22Rv1 (cell line): ENCODE data around the gene MAGEA2.
"Not testable (repeated sequence)": the region's sequence is repeated elsewhere in the genome, so short reads cannot be mapped to it uniquely, and the experiment has no call there.

ENCODE experiments used
- H3K27ac ChIP-seq: fragments of 450-650 bp; 2 replicates; pipeline ENCODE4 v1.5.1; 2017
- ZFX ChIP-seq: fragments of 450-650 bp; IDR thresholded peaks from 2 replicates; pipeline ENCODE4 v1.6.1; 2017; ENCODE audit warnings: antibody characterized with exemption, borderline replicate concordance
- TF ChIP-seq, protein P1 (sequence below): fragments of 450-650 bp; IDR thresholded peaks from 2 replicates; pipeline ENCODE4 v1.5.1; 2017; ENCODE audit warnings: mild to moderate bottlenecking

The MAGEA2 gene

DNA sequence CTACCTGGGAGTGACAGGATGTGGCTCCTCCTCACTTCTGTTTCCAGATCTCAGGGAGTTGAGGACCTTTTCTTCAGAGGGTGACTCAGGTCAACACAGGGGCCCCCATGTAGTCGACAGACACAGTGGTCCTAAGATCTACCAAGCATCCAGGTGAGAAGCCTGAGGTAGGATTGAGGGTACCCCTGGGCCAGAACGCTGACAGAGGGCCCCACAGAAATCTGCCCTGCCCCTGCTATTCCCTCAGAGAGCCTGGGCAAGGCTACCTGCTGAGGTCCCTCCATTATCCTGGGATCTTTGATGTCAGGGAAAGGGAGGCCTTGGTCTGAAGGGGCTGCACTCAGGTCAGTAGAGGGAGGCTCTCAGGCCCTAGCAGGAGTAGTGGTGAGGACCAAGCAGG lies 18.5 kb downstream of the MAGEA2 start:
- H3K27ac ChIP-seq: no peak overlapping the region
- no peak for TF ChIP-seq ZFX
- TF ChIP-seq, protein P1, sequence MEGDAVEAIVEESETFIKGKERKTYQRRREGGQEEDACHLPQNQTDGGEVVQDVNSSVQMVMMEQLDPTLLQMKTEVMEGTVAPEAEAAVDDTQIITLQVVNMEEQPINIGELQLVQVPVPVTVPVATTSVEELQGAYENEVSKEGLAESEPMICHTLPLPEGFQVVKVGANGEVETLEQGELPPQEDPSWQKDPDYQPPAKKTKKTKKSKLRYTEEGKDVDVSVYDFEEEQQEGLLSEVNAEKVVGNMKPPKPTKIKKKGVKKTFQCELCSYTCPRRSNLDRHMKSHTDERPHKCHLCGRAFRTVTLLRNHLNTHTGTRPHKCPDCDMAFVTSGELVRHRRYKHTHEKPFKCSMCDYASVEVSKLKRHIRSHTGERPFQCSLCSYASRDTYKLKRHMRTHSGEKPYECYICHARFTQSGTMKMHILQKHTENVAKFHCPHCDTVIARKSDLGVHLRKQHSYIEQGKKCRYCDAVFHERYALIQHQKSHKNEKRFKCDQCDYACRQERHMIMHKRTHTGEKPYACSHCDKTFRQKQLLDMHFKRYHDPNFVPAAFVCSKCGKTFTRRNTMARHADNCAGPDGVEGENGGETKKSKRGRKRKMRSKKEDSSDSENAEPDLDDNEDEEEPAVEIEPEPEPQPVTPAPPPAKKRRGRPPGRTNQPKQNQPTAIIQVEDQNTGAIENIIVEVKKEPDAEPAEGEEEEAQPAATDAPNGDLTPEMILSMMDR: no peak

DNA sequence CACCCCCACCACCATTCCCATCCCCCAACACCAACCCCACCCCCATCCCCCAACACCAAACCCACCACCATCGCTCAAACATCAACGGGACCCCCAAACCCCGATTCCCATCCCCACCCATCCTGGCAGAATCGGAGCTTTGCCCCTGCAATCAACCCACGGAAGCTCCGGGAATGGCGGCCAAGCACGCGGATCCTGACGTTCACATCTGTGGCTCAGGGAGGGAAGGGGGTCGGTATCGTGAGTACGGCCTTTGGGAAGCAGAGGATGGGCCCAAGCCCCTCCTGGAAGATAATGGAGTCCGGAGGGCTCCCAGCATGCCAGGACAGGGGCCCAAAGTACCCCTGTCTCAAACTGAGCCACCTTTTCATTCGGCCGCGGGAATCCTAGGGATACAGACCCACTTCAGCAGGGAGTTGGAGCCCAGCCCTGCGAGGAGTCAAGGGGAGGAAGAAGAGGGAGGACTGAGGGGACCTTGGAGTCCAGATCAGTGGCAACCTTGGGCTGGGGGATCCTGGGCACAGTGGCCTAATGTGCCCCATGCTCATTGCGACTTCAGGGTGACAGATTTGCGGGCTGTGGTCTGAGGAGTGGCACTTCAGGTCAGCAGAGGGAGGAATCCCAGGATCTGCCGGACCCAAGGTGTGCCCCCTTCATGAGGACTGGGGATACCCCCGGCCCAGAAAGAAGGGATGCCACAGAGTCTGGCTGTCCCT lies 19.3 kb downstream of the MAGEA2 start:
- H3K27ac ChIP-seq: not testable (repeated sequence)

DNA sequence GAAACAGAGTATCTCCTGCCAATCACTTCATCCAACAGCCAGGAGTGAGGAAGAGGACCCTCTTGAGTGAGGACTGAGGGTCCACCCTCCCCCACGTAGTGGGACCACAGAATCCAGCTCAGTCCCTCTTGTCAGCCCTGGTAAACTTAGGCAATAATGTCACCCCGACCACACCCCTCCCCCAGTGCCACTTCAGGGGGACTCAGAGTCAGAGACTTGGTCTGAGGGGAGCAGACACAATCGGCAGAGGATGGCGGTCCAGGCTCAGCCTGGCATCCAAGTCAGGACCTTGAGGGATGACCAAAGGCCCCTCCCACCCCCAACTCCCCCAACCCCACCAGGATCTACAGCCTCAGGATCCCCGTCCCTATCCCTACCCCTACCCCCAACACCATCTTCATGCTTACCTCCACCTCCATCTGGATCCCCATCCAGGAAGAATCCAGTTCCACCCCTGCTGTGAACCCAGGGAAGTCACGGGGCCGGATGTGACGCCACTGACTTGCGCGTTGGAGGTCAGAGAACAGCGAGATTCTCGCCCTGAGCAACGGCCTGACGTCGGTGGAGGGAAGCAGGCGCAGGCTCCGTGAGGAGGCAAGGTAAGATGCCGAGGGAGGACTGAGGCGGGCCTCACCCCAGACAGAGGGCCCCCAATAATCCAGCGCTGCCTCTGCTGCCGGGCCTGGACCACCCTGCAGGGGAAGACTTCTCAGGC lies 20.2 kb downstream of the MAGEA2 start, which contains the start of the genes CSAG1 and MAGEA12:
Gene CSAG1 (minus strand): TSS at position 461 of the 715 bp plus-strand sequence. CDS start 1,261 bp downstream, outside the sequence.
Gene MAGEA12 (plus strand): TSS at position 497 of the 715 bp plus-strand sequence. CDS start 2,405 bp downstream, outside the sequence.
- no peak within 1 kb of the TSS for H3K27ac ChIP-seq
- no peak for TF ChIP-seq ZFX
- TF ChIP-seq, protein P1: no peak

DNA sequence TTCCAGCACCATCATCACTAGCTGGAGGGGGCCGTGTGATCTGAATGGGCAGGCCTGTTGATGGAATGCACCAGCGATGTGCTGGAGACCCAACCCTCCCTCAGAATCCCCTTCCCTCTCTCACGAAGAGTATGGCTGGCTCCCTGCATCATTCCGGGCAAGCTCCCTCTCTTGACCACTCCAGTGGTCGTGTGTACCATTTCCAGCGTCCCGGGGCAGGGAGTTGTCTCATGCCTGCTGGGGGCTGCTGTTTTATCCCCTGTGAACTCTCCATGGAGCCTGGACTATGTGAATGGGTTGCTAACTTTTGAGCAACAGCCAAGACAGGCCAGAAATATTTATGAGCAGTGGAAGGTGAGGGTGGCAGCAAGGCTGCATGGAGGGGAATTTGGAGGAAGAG lies 28.2 kb downstream of the MAGEA2 start:
- TF ChIP-seq ZFX: no peak
- TF ChIP-seq, protein P1: no peak
- no peak overlapping the region for H3K27ac ChIP-seq

DNA sequence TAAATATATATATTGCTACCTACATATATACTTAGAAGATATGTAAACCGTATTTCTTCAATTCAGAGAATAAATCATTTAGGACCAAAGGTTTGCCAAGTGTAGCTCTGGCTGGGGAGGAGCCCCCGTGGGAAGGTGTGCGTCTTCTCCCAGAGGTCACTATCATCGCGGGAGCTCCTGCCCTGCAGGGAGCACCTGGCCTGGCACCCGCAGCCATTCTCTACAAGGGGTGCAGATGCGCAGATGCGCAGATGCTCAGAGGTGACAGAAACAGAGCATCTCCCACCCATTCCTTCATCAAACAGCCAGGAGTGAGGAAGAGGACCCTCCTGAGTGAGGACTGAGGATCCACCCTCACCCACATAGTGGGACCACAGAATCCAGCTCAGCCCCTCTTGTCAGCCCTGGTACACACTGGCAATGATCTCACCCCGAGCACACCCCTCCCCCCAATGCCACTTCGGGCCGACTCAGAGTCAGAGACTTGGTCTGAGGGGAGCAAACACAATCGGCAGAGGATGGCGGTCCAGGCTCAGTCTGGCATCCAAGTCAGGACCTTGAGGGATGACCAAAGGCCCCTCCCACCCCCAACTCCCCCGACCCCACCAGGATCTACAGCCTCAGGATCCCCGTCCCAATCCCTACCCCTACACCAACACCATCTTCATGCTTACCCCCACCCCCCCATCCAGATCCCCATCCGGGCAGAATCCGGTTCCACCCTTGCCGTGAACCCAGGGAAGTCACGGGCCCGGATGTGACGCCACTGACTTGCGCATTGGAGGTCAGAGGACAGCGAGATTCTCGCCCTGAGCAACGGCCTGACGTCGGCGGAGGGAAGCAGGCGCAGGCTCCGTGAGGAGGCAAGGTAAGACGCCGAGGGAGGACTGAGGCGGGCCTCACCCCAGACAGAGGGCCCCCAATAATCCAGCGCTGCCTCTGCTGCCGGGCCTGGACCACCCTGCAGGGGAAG lies 39.5 kb downstream of the MAGEA2 start, which contains the start of gene MAGEA2B:
Gene MAGEA2B (plus strand): TSS at position 814 of the 973 bp plus-strand sequence. CDS start 2,479 bp downstream, outside the sequence.
- H3K27ac ChIP-seq: not testable (repeated sequence)

DNA sequence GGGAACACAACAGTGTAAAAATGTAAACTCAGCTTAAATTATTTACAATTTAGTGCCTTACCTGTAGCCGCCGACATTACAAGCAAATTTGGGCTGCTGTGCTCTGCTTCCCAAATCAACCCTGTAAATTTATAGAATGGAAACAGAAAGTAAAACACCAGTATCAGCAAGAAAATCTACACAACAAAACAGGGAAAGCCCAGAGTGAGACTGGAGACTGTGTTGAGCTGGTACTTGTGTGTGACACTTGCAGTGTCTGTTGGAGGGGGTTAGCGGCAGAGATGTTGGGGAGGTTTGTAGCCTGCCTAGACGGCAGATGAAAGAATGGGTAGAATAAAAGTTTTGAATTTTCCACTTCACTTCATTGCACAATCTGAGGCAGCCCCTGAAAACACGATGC lies 40.4 kb downstream of the MAGEA2 start:
- H3K27ac ChIP-seq: not testable (repeated sequence)

DNA sequence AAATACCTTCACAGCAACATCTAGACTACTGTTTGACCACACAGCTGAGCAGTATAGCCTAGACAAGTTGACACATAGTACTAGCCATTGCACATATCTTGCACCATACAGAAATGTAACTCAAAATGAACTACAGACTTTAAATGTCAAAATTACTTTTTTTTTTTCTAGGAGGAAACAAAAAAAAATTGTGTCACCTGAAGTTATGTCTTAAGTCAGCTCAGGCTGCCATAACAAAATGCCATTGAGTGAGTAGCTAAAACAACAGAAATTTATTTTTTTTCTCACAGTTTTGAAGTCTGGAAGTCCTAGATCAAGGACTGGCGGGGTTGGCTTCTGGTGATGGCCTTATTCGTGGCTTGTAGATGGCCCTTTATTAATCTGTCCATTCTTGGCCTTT lies 44.5 kb downstream of the MAGEA2 start, which contains the start of gene CSAG2:
Gene CSAG2 (minus strand): TSS at position 101 of the 400 bp plus-strand sequence. CDS start 161 bp downstream, outside the sequence.
- not testable (repeated sequence) for H3K27ac ChIP-seq

DNA sequence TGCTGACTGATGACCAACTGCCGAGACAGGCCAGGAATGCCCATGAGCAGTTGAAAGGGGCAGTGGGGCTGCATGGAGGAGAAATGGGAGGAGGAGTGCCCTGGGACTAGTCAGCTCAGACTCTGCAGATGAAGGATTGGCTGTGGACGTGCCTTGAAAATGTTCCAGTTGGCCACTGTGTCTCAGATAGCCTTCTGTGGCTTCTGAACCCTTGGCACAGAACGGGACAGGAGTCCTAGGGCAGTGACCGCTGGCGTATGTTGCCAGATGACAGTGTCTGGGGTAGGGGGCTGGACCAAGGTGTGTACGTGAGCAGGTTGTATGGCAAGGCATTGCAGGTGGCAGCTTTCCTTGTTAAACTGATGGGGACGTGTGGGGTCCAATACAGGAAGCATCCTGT lies 47.1 kb downstream of the MAGEA2 start:
- not testable (repeated sequence) for H3K27ac ChIP-seq

DNA sequence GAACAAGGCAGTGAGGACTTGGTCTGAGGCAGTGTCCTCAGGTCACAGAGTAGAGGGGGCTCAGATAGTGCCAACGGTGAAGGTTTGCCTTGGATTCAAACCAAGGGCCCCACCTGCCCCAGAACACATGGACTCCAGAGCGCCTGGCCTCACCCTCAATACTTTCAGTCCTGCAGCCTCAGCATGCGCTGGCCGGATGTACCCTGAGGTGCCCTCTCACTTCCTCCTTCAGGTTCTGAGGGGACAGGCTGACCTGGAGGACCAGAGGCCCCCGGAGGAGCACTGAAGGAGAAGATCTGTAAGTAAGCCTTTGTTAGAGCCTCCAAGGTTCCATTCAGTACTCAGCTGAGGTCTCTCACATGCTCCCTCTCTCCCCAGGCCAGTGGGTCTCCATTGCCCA lies 53.3 kb downstream of the MAGEA2 start:
- not testable (repeated sequence) for H3K27ac ChIP-seq
